ENCODE data around the gene TSPAN16.

DNA sequence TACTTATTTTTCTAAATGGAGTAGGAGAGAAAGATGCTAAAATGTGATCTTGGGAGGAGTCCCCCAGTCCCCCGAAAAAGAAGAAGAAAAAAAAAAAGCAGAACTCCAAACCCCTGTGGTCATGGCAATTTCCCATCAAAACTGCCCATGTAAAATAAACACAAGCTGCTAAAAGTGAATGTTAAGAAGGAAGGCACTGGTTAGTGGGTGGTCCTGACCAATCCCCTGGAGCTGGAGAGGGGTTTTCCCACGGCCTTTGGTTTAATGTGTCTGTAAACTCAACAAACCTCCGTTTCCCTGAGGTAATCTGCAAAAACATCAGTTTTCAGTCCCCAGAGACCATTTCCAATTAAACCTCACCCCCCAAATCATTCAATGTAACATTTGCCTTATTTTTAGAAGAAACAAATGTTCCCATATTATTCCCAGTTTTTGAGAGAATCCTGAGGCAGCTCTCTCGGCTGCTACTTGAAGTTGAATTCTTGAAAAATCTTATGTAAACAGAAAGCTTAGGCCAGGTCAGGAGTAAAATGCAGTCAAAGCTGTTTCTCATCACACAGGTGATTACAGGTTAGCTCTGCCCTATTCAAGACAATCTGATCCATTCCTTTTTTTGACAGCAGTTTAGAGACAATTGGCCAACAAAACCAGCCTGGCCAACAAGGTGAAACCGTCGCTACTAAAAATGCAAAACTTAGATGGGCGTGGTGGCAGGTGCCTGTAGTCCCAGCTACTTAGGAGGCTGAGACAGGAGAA is 26.5 kb downstream of the TSPAN16 start:
- TF ChIP-seq, protein P1, sequence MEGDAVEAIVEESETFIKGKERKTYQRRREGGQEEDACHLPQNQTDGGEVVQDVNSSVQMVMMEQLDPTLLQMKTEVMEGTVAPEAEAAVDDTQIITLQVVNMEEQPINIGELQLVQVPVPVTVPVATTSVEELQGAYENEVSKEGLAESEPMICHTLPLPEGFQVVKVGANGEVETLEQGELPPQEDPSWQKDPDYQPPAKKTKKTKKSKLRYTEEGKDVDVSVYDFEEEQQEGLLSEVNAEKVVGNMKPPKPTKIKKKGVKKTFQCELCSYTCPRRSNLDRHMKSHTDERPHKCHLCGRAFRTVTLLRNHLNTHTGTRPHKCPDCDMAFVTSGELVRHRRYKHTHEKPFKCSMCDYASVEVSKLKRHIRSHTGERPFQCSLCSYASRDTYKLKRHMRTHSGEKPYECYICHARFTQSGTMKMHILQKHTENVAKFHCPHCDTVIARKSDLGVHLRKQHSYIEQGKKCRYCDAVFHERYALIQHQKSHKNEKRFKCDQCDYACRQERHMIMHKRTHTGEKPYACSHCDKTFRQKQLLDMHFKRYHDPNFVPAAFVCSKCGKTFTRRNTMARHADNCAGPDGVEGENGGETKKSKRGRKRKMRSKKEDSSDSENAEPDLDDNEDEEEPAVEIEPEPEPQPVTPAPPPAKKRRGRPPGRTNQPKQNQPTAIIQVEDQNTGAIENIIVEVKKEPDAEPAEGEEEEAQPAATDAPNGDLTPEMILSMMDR (IDR thresholded peaks at IDR 0.05): no peak
- no peak for TF ChIP-seq POLR2A (IDR thresholded peaks at IDR 0.05)

Data from vagina (tissue), 2 donors.